ENCODE results near the gene SPINK5. TPM values are rescaled to one million over a fixed set of nuclear protein-coding genes. Genes with fewer than 3 reads are reported as not detected.
A peak's percentile ranks its signal among the peaks of the same experiment; 100 is the strongest.

The SPINK5 gene
- total RNA-seq, 1 donor from 2014 or later: 3.4 TPM

- no peaks in the 10 kb centered on the region for H3K27me3 Mint-ChIP-seq (ENCODE audit: unreplicated experiment)
- peaks cover 16% of the 10 kb centered on the region for H3K36me3 Mint-ChIP-seq (ENCODE audit: unreplicated experiment)
- no peak overlapping the region for H3K27ac Mint-ChIP-seq (ENCODE audit: unreplicated experiment)
- no peaks in the 10 kb centered on the region for H3K4me1 Mint-ChIP-seq (ENCODE audit: unreplicated experiment)
- TF ChIP-seq, protein P1, sequence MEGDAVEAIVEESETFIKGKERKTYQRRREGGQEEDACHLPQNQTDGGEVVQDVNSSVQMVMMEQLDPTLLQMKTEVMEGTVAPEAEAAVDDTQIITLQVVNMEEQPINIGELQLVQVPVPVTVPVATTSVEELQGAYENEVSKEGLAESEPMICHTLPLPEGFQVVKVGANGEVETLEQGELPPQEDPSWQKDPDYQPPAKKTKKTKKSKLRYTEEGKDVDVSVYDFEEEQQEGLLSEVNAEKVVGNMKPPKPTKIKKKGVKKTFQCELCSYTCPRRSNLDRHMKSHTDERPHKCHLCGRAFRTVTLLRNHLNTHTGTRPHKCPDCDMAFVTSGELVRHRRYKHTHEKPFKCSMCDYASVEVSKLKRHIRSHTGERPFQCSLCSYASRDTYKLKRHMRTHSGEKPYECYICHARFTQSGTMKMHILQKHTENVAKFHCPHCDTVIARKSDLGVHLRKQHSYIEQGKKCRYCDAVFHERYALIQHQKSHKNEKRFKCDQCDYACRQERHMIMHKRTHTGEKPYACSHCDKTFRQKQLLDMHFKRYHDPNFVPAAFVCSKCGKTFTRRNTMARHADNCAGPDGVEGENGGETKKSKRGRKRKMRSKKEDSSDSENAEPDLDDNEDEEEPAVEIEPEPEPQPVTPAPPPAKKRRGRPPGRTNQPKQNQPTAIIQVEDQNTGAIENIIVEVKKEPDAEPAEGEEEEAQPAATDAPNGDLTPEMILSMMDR (IDR thresholded peaks at IDR 0.05): no peak
- no peaks in the 10 kb centered on the region for H3K9me3 Mint-ChIP-seq (ENCODE audit: unreplicated experiment)
- no peak for DNase-seq (ENCODE audit: extremely low spot score, unreplicated experiment)
- H3K4me3 Mint-ChIP-seq (ENCODE audit: unreplicated experiment): no peak overlapping the region
Measured at GRCh38 chr5:148120317-148120716, 56.5 kb downstream of the SPINK5 start.

GRCh38 chr5:148125641-148126040, 61.9 kb downstream of the SPINK5 start:
- Mint-ChIP-seq H3K9me3 (ENCODE audit: unreplicated experiment) (no peaks in the 10 kb centered on the region), H3K4me3 (ENCODE audit: unreplicated experiment) (no peak overlapping the region), H3K27ac (ENCODE audit: unreplicated experiment) (no peak overlapping the region), H3K36me3 (ENCODE audit: unreplicated experiment) (peaks cover 12% of the 10 kb centered on the region), H3K4me1 (ENCODE audit: unreplicated experiment) (no peaks in the 10 kb centered on the region), H3K27me3 (ENCODE audit: unreplicated experiment) (no peaks in the 10 kb centered on the region)
- TF ChIP-seq, protein P1 (IDR thresholded peaks at IDR 0.05): peak; percentile 26
- no peak for DNase-seq (ENCODE audit: extremely low spot score, unreplicated experiment)

DNA sequence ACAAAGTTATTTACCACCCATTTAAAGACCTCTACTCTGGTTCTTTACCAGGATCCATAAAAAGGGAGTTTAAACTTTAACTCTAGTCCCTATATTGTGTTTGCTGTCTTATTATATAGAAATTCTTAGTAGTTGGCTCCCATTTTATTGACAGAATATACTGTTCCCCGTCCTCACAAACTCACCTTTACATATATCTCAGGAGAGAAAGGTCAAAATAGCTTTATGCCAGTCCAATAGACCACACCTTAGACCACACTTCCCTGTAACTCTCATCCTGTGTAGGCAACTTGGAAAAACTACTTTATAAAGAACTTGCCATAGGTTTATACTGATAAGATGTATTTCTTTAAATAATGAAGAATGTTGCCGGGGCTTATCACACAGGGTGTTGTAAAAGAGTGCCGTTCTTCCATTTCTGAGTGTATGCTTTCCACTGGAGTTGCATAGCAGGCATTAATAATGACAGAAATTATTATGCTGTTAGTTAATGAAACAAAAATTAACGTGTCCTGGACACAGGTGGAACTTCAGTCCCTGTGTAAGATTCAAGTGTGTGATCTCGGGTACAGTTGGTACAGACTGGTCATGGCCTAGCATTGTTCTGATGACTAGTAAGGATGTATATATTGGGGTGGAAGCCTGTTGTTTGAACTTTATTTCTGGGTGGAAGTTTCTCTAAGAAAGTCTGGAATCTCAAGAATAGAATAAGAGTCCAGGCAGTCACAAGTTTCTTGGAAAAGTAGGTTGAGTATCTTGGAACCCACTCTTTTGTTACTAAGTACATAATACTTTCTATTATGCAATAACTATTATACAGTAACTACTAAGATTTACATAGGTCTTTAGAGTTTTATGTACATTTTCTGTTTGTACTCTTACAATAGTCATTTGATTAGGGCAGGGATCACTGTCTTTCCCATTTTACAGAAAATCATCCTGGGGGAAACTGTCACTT, 71.6 kb downstream of the SPINK5 start:
- Mint-ChIP-seq H3K4me1 (ENCODE audit: unreplicated experiment) (no peaks in the 10 kb centered on the region), H3K27ac (ENCODE audit: unreplicated experiment) (no peak overlapping the region), H3K27me3 (ENCODE audit: unreplicated experiment) (no peaks in the 10 kb centered on the region), H3K4me3 (ENCODE audit: unreplicated experiment) (no peak overlapping the region), H3K36me3 (ENCODE audit: unreplicated experiment) (peaks cover 11% of the 10 kb centered on the region), H3K9me3 (ENCODE audit: unreplicated experiment) (no peaks in the 10 kb centered on the region)
- TF ChIP-seq, protein P1 (IDR thresholded peaks at IDR 0.05): no peak
- DNase-seq (ENCODE audit: extremely low spot score, unreplicated experiment): no peak

DNA sequence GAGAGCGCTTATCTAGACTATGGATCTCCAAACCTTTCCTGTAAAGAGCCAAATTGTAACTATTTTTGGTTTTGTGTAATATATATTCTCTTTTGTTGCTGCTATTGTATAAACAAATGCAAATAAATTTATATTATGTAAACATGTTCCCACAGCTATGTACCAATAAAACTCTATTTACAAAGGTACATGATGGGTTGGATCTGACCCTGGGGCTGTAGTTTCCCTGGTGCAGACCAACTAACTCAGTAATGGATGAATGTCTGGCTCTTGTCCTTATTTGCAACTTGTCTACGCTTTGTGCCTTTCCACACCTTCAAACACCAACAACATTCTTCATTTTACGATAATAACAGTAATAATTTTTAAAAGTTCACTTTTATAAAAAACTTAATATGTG, 77.1 kb downstream of the SPINK5 start:
- peaks cover 5% of the 10 kb centered on the region for H3K36me3 Mint-ChIP-seq (ENCODE audit: unreplicated experiment)
- peaks cover 8% of the 10 kb centered on the region for H3K4me1 Mint-ChIP-seq (ENCODE audit: unreplicated experiment)
- H3K9me3 Mint-ChIP-seq (ENCODE audit: unreplicated experiment): no peaks in the 10 kb centered on the region
- H3K27me3 Mint-ChIP-seq (ENCODE audit: unreplicated experiment): no peaks in the 10 kb centered on the region
- no peak for DNase-seq (ENCODE audit: extremely low spot score, unreplicated experiment)
- TF ChIP-seq, protein P1 (IDR thresholded peaks at IDR 0.05): no peak
- H3K27ac Mint-ChIP-seq (ENCODE audit: unreplicated experiment): no peak overlapping the region
- H3K4me3 Mint-ChIP-seq (ENCODE audit: unreplicated experiment): no peak overlapping the region

GRCh38 chr5:148141645-148142044, 77.9 kb downstream of the SPINK5 start:
- Mint-ChIP-seq H3K36me3 (ENCODE audit: unreplicated experiment) (peaks cover 5% of the 10 kb centered on the region), H3K4me1 (ENCODE audit: unreplicated experiment) (peaks cover 14% of the 10 kb centered on the region), H3K27me3 (ENCODE audit: unreplicated experiment) (no peaks in the 10 kb centered on the region), H3K9me3 (ENCODE audit: unreplicated experiment) (no peaks in the 10 kb centered on the region), H3K4me3 (ENCODE audit: unreplicated experiment) (no peak overlapping the region), H3K27ac (ENCODE audit: unreplicated experiment) (no peak overlapping the region)
- TF ChIP-seq, protein P1 (IDR thresholded peaks at IDR 0.05): no peak
- no peak for DNase-seq (ENCODE audit: extremely low spot score, unreplicated experiment)

Measured in osteocyte (in vitro differentiated cells).